Neuronal stem cell (in vitro differentiated cells): ENCODE results near the gene PWWP2A.

ENCODE experiments used
- DNase-seq: peaks from one replicate; pipeline ENCODE4 v3.0.0-alpha.2; 2013; ENCODE audit warnings: low spot score
- H2AFZ ChIP-seq: one replicate; pipeline ENCODE4 v1.6.1; 2013; ENCODE audit warnings: mild to moderate bottlenecking, low read length, inconsistent platforms
- H2AK5ac ChIP-seq: 2 replicates; pipeline ENCODE4 v1.6.1; 2013; ENCODE audit warnings: low read depth, mild to moderate bottlenecking, inconsistent platforms, low read length, moderate library complexity, mixed read lengths
- H2BK120ac ChIP-seq: 2 replicates; pipeline ENCODE4 v1.6.1; 2013; ENCODE audit warnings: low read depth, mild to moderate bottlenecking, inconsistent platforms, low read length, moderate library complexity, mixed read lengths
- H2BK12ac ChIP-seq: one replicate; pipeline ENCODE4 v1.6.1; 2013; ENCODE audit warnings: low read length, inconsistent platforms
- H2BK15ac ChIP-seq: 2 replicates; pipeline ENCODE4 v1.6.1; 2013; ENCODE audit warnings: mild to moderate bottlenecking, low read length, inconsistent platforms, mixed read lengths
- H2BK5ac ChIP-seq: one replicate; pipeline ENCODE4 v1.6.1; 2013; ENCODE audit warnings: inconsistent platforms, mild to moderate bottlenecking, low read length, moderate library complexity
- H3K14ac ChIP-seq: one replicate; pipeline ENCODE4 v1.6.1; 2013; ENCODE audit warnings: low read length, inconsistent platforms
- H3K18ac ChIP-seq: 2 replicates; pipeline ENCODE4 v1.6.1; 2013; ENCODE audit warnings: low read length, inconsistent platforms
- H3K23ac ChIP-seq: 2 replicates; pipeline ENCODE4 v1.6.1; 2013; ENCODE audit warnings: low read depth, mild to moderate bottlenecking, mixed read lengths, low read length, inconsistent platforms; ENCODE audit not compliant: poor library complexity
- H3K27ac ChIP-seq: replicated peaks from 3 replicates; pipeline ENCODE4 v1.5.1; 2013; ENCODE audit warnings: low read length, inconsistent platforms
- H3K27me3 ChIP-seq, 3 experiments: 2 replicates each; pipeline ENCODE4 v1.6.1; 2013; ENCODE audit warnings: low read length in 3 of 3, mild to moderate bottlenecking in 2 of 3, inconsistent platforms in 1 of 3, low read depth in 1 of 3, mixed read lengths in 1 of 3, moderate library complexity in 1 of 3; ENCODE audit not compliant: control insufficient read depth in 3 of 3, insufficient read depth in 3 of 3
- H3K36me3 ChIP-seq, 2 donors: replicated peaks in 1 of 2; 2 replicates each; pipeline ENCODE4 v1.6.1; 2013; ENCODE audit warnings: low read length in 2 of 2; ENCODE audit not compliant: control insufficient read depth in 2 of 2, insufficient read depth in 2 of 2
- H3K4ac ChIP-seq: 2 replicates; pipeline ENCODE4 v1.6.1; 2013; ENCODE audit warnings: inconsistent platforms, mild to moderate bottlenecking, low read length, moderate library complexity
- H3K4me1 ChIP-seq, 2 donors: 1 replicate in 1 of 2; 2 replicates in 1 of 2; pipeline ENCODE4 v1.6.1; 2013; ENCODE audit warnings: low read length in 2 of 2, low read depth in 1 of 2; ENCODE audit not compliant: control insufficient read depth in 2 of 2, insufficient read depth in 1 of 2
- H3K4me2 ChIP-seq: one replicate; pipeline ENCODE4 v1.6.1; 2013; ENCODE audit warnings: mild to moderate bottlenecking, low read length, inconsistent platforms; ENCODE audit not compliant: insufficient read depth, poor library complexity, severe bottlenecking
- H3K4me3 ChIP-seq, 2 donors: 2 replicates each; pipeline ENCODE4 v1.5.1; 2013; ENCODE audit warnings: low read length in 2 of 2, mild to moderate bottlenecking in 2 of 2, inconsistent platforms in 1 of 2, moderate library complexity in 1 of 2
- H3K79me1 ChIP-seq: one replicate; pipeline ENCODE4 v1.6.1; 2013; ENCODE audit warnings: low read depth, mild to moderate bottlenecking, inconsistent platforms, low read length, moderate library complexity
- H3K9ac ChIP-seq: one replicate; pipeline ENCODE4 v1.6.1; 2013; ENCODE audit warnings: mild to moderate bottlenecking, low read depth, low read length, inconsistent platforms; ENCODE audit not compliant: poor library complexity
- H3K9me3 ChIP-seq, 2 donors: replicated peaks in 1 of 2; 2 replicates each; pipeline versions ENCODE3 to v1.6.1; 2013; ENCODE audit warnings: low read length in 2 of 2, mild to moderate bottlenecking in 2 of 2, inconsistent platforms in 1 of 2, low read depth in 1 of 2, mixed read lengths in 1 of 2, moderate library complexity in 1 of 2; ENCODE audit not compliant: control insufficient read depth in 2 of 2, insufficient read depth in 1 of 2
- H4K8ac ChIP-seq: one replicate; pipeline ENCODE4 v1.6.1; 2013; ENCODE audit warnings: low read depth, mild to moderate bottlenecking, inconsistent platforms, low read length, moderate library complexity
- H4K91ac ChIP-seq: one replicate; pipeline ENCODE4 v1.6.1; 2013; ENCODE audit warnings: low read length, low read depth, mild to moderate bottlenecking, inconsistent platforms; ENCODE audit not compliant: poor library complexity
- WGBS, 2 donors: extraction: QIAGEN DNeasy Blood & Tissue Kit; methylation state at CpG; one replicate each; pipeline ENCODE4 v1.1.7; 2013; ENCODE audit warnings: missing lambda C conversion rate in 2 of 2, mixed read lengths in 1 of 2; ENCODE audit not compliant: insufficient read length in 2 of 2, insufficient replicate concordance in 1 of 2; ENCODE audit errors: extremely low coverage in 2 of 2; 5-methylcytosine and 5-hydroxymethylcytosine counted together

Gene PWWP2A

GRCh38 chr5:160096178-160096577 lies 23.1 kb downstream of the PWWP2A start:
- no CpG with 5 or more reads among the region's 2 CpGs for WGBS, 2 donors
- H3K4me3 ChIP-seq: no peak overlapping the region
- H3K4me1 ChIP-seq: no peaks in the 10 kb centered on the region
- H3K14ac ChIP-seq: no peak overlapping the region
- no peak overlapping the region for H2AK5ac ChIP-seq
- no peak overlapping the region for H3K4ac ChIP-seq
- peaks cover 8 to 72% of the 10 kb centered on the region in 2 donors for H3K36me3 ChIP-seq
- H3K23ac ChIP-seq: no peak overlapping the region
- H3K27me3 ChIP-seq: no peaks in the 10 kb centered on the region
- no peak overlapping the region for H2BK15ac ChIP-seq
- H3K27ac ChIP-seq: no peak overlapping the region
- DNase-seq: no peak
- H2BK5ac ChIP-seq: no peak overlapping the region
- H2AFZ ChIP-seq: no peak overlapping the region
- no peak overlapping the region for H3K9ac ChIP-seq
- H2BK120ac ChIP-seq: no peak overlapping the region
- no peaks in the 10 kb centered on the region for H3K9me3 ChIP-seq
- peaks cover 2% of the 10 kb centered on the region for H3K79me1 ChIP-seq
- no peak overlapping the region for H4K91ac ChIP-seq
- H4K8ac ChIP-seq: no peak overlapping the region
- no peak overlapping the region for H3K4me2 ChIP-seq
- no peak overlapping the region for H3K18ac ChIP-seq
- H2BK12ac ChIP-seq: no peak overlapping the region

DNA sequence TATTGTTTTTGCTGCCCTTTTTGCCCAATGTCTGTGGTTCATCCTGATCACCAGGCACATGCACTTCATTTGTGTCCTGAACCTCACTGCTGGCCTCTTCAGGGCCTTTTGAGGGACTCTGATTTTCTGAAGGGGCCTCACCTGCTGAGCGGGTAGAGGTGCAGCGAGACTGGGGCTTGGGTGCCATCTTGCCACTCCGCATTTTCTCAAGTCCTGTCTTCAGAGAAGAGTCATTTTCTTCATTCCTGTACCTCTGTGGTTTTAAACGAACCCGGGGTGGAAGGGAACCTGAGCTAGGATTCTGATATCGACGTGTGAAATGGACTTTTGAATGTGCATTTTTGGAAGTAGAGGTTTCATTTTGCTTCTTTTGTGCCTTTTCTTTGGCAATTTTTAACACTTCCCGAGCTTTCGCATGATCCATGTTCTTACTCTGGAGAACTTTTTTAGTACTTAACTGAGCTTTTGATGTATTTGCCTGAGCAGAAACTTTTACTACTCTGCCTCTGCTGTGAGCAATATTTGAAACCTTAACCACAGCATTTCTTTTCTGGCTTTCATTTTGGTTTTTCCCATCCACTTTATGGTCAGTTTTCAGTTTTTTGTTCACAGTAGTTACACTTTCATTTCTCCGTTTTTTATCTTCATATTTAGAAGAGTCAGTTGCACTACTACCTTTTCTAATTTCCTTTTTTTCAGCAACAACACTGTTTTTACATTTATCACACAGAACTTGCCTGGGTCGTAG lies 26.1 kb downstream of the PWWP2A start:
- Histone ChIP-seq H3K4ac (no peak overlapping the region), H3K4me3 (no peak overlapping the region), H3K79me1 (no peaks in the 10 kb centered on the region), H2AK5ac (no peak overlapping the region), H2BK15ac (no peak overlapping the region), H3K4me2 (no peak overlapping the region), H3K14ac (no peak overlapping the region), H2BK5ac (no peak overlapping the region), H3K23ac (no peak overlapping the region), H3K27me3 (no peaks in the 10 kb centered on the region), H3K18ac (no peak overlapping the region), H3K9me3 (no peaks in the 10 kb centered on the region), H2AFZ (no peak overlapping the region), H3K4me1 (no peaks in the 10 kb centered on the region), H3K27ac (no peak overlapping the region), H2BK120ac (no peak overlapping the region), H4K91ac (no peak overlapping the region), H3K36me3 (peaks cover 8 to 65% of the 10 kb centered on the region in 2 donors), H3K9ac (no peak overlapping the region), H2BK12ac (no peak overlapping the region), H4K8ac (no peak overlapping the region)
- WGBS, 2 donors: no CpG with 5 or more reads among the region's 11 CpGs
- no peak for DNase-seq

DNA sequence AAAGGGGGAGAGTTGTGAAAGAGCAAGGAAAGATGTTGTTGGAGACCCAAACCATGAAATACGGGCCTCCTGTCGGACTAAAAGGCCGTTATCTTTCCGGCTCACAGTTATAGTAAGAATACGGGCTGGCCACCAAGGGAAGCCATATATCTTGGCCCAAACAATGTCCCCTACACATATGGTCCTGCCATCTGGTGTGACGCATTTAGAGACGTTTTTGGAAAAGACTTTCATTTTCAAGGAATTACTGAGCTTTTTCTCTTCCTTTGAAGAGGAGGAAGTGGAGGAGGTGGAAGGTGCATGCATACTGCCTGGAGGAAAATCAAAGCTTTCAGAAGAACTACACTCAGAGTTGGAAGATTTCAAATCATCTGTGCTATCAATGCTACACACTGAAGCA lies 26.7 kb downstream of the PWWP2A start:
- no peak overlapping the region for H3K14ac ChIP-seq
- no peak overlapping the region for H3K9ac ChIP-seq
- no peaks in the 10 kb centered on the region for H3K27me3 ChIP-seq
- no peak overlapping the region for H3K4me3 ChIP-seq
- H2BK12ac ChIP-seq: no peak overlapping the region
- H2BK120ac ChIP-seq: no peak overlapping the region
- no CpG with 5 or more reads among the region's 7 CpGs for WGBS, 2 donors
- no peaks in the 10 kb centered on the region for H3K9me3 ChIP-seq
- no peak overlapping the region for H2BK5ac ChIP-seq
- no peak for DNase-seq
- H2AFZ ChIP-seq: no peak overlapping the region
- H3K27ac ChIP-seq: no peak overlapping the region
- peaks cover 8 to 61% of the 10 kb centered on the region in 2 donors for H3K36me3 ChIP-seq
- no peak overlapping the region for H2BK15ac ChIP-seq
- H3K4ac ChIP-seq: no peak overlapping the region
- no peak overlapping the region for H4K8ac ChIP-seq
- no peak overlapping the region for H4K91ac ChIP-seq
- no peak overlapping the region for H3K23ac ChIP-seq
- no peak overlapping the region for H2AK5ac ChIP-seq
- H3K4me2 ChIP-seq: no peak overlapping the region
- no peaks in the 10 kb centered on the region for H3K4me1 ChIP-seq
- H3K18ac ChIP-seq: no peak overlapping the region
- H3K79me1 ChIP-seq: no peaks in the 10 kb centered on the region

- Histone ChIP-seq H3K4me2 (no peak overlapping the region), H3K27ac (no peak overlapping the region), H2AFZ (no peak overlapping the region), H2BK120ac (no peak overlapping the region), H2BK12ac (no peak overlapping the region), H3K27me3 (no peaks in the 10 kb centered on the region), H2AK5ac (no peak overlapping the region), H3K14ac (no peak overlapping the region), H3K36me3 (peaks cover 8 to 43% of the 10 kb centered on the region in 2 donors), H2BK15ac (no peak overlapping the region), H3K4me1 (peaks cover 0 to 3% of the 10 kb centered on the region in 2 donors), H4K8ac (no peak overlapping the region), H3K79me1 (no peaks in the 10 kb centered on the region), H3K4me3 (no peak overlapping the region), H3K23ac (no peak overlapping the region), H2BK5ac (no peak overlapping the region), H3K9ac (no peak overlapping the region), H4K91ac (no peak overlapping the region), H3K9me3 (no peaks in the 10 kb centered on the region), H3K4ac (no peak overlapping the region), H3K18ac (no peak overlapping the region)
- no peak for DNase-seq
- WGBS, 2 donors: no CpG with 5 or more reads among the region's 1 CpG
Measured at GRCh38 chr5:160090059-160090458, 29.2 kb downstream of the PWWP2A start.
